ENCODE results near the gene ZNF581.

The ZNF581 gene

GRCh38 chr19:55684946-55685681, 41.7 kb downstream of the ZNF581 start:
- no peak for DNase-seq

- no peak for DNase-seq
Observed at GRCh38 chr19:55685776-55686175, 42.3 kb downstream of the ZNF581 start.

GRCh38 chr19:55686311-55687050, 43.0 kb downstream of the ZNF581 start:
- no peak for DNase-seq

- DNase-seq: no peak
Observed at GRCh38 chr19:55687281-55688201, 44.1 kb downstream of the ZNF581 start.

GRCh38 chr19:55688422-55689218, 45.2 kb downstream of the ZNF581 start:
- peak; percentile 65 for DNase-seq

GRCh38 chr19:55689411-55690108, 46.1 kb downstream of the ZNF581 start:
- no peak for DNase-seq

GRCh38 chr19:55690109-55690768, 46.8 kb downstream of the ZNF581 start:
- no peak for DNase-seq

GRCh38 chr19:55690769-55691545, 47.5 kb downstream of the ZNF581 start:
- DNase-seq: no peak

- DNase-seq: no peak
Observed at GRCh38 chr19:55691561-55692481, 48.4 kb downstream of the ZNF581 start.

GRCh38 chr19:55692681-55693081, 49.2 kb downstream of the ZNF581 start:
- DNase-seq: no peak

GRCh38 chr19:55693336-55693974, 50.0 kb downstream of the ZNF581 start:
- DNase-seq: no peak

- no peak for DNase-seq
Observed at GRCh38 chr19:55694241-55694655, 50.8 kb downstream of the ZNF581 start.

GRCh38 chr19:55694656-55695491, 51.4 kb downstream of the ZNF581 start:
- DNase-seq: no peak

Measured in NCI-H510A (cell line).